SH-SY5Y (cell line): ENCODE results near the gene CTNNA3.

Experiments
- GATA2 ChIP-seq: IDR thresholded peaks from 2 replicates; pipeline ENCODE4 v1.6.1; 2011; ENCODE audit warnings: mild to moderate bottlenecking, low read depth, low read length
- GATA3 ChIP-seq: IDR thresholded peaks from 2 replicates; pipeline ENCODE4 v1.6.1; 2011; ENCODE audit warnings: low read depth, mild to moderate bottlenecking, low read length, moderate library complexity

The CTNNA3 gene

DNA sequence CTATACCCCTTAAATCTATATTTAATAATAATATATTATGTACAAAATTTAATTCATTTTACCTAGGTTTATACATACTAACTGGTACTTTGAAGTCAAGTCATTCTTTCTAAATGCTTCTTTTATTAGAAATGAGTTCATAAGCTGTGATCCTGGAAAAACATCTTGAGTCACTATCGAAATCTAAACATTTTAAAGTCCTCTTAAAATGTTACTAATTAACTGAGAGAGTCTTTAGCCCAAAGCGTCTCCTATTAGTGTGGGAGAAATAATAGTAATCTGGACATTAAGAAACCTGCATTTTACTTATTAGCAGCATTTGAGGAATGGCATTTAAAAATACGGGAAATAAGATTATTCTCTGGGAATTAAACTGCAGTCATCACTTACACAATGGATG lies 142.7 kb downstream of the CTNNA3 start:
- TF ChIP-seq GATA2 (no peak), GATA3 (no peak)

DNA sequence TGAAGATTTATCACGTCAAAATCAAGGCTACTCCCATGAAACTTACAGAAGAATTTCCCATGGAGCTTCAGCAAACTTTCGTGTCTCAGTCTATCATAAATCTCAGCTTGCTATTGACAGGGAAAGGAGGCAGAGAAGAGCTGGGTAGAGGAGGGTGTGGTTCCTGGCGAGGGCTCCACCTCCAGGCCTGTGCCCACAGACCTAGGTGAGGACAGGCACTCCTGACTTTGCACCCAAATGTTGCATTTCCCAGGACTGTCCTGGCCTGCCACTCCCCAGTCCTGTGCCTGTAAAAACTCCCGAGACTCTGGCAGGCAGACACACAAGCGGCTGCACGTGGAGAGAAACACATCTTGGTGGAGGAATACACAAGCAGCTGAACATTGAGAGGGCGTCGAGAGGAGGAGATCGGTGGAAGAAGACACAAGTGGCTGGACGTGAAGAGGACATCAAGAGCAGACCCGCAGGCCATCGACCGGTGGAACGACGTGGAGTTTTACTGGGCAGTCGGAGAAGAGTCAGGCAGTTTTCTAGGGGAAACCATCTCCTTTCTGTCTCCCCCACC lies 145.1 kb downstream of the CTNNA3 start:
- TF ChIP-seq GATA3 (no peak), GATA2 (no peak)

DNA sequence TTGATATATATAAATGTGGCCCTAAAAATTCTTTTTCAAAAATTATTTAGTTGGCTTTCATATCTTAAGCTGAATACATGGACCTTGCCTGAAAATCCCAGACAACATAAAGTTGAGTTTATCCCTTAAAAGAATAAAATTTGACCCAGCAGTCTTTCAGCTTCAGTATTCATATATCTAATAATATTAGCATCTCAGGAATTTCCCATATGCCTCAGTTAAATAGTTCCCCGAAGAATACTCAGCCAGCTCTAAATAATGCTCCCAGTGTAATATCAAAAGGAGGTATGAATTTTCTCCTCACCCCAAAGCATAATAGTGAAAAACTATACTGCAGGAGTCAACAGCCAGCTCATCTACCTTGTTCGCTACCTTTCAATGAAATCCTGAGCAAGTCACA lies 145.9 kb downstream of the CTNNA3 start:
- no peak for TF ChIP-seq GATA2
- no peak for TF ChIP-seq GATA3

GRCh38 chr10:67549390-67549789 lies 146.6 kb downstream of the CTNNA3 start:
- TF ChIP-seq GATA2, result no peak
- TF ChIP-seq GATA3, result no peak

GRCh38 chr10:67541411-67541810 lies 154.6 kb downstream of the CTNNA3 start:
- TF ChIP-seq GATA3 (no peak), GATA2 (no peak)

DNA sequence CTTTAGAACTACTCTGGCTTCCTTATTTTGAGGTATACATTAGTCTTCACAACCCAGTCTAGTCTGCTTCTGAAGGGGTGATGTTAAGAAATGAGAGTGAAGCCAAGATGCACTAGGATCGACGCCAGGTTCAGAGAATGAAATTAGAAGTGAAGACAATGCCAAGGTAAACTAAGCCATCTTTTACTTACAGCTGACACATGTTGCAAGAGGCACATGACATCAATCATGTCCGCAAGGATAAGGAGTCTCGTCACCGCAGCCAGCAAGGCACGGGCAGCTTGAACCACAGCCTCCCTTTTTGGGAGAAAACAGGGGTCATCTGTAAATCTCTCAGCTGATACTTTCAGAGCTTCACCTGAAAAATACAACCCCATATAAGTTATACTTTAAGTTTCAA lies 156.7 kb downstream of the CTNNA3 start:
- TF ChIP-seq GATA3, result no peak
- TF ChIP-seq GATA2, result no peak

DNA sequence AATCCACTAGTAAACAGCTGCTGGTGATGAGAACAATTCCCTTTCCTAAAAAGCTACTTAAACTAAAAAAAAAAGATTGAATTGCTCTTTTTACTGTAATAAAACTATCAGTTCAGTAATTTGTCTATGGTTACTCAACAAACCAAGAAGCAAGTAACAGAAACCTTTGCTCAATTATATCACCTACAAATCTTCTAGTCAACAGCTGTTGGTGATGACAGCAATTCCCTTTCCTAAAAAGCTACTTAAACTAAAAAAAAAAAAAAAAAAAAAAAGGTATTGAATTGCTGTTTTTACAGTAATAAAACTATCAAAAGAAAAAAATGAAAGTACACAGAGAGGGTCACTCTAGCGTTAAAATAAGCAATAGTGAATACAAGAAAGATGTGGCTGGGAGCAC lies 158.1 kb downstream of the CTNNA3 start:
- TF ChIP-seq GATA2 (no peak), GATA3 (no peak)

- TF ChIP-seq GATA3 (no peak), GATA2 (no peak)
Measured at GRCh38 chr10:67533376-67533775, 162.6 kb downstream of the CTNNA3 start.

DNA sequence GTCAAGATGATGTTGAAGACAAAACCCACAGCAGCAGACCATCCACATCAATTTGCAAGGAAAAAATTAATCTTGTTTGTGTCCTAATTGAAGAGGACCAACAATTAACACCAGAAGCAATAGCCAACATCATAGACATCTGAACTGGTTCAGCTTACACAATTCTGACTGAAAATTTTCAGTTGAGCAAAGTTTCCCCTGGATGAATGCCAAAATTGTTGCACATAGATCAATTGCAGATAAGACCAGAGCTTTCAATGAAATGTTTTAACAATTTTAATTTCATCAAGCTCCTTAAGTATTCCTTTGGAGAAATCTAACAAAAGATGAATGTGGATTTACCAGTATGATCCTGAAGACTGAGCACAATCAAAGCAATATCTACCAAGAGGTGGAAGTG lies 168.6 kb downstream of the CTNNA3 start:
- TF ChIP-seq GATA2, result no peak

DNA sequence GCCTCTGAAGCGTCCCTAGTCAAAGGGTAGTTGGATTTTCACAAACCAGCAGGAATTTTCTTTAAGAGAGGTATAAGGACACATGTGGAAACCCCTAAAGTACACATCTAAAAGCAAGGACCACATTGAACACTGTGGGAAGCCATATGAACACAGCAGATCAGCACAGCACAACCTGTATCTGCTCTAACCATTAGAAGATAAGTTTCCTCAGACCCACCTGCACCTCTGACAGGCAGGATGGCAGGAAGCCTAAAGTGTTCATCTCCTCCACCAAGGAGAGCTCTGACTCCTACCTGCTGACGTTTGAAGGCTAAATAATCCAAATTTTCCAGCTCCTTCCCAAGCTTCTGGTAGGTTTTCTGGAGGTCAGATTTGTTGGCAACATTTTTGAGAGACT lies 174.4 kb downstream of the CTNNA3 start:
- no peak for TF ChIP-seq GATA3

- TF ChIP-seq GATA2 (no peak), GATA3 (no peak)
Measured at GRCh38 chr10:67520924-67521520, 175.0 kb downstream of the CTNNA3 start.

DNA sequence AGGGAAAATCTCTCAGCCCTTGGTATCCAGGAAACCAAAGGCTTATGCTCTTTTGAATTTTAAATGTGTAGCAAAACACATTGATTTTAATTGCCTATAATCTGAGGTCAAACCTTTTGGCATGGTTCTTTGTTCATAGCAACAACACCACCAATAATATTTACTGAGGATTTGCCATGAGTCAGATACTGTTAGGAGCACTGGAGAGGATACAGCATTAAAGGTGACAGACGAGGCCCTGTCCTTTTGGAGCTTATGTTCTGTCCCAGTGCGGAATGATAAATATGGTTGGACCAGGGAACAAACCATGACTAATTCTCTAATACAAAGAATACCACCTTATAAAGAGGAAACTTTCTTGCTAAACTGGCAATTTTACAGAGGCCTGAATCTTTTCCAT lies 176.6 kb downstream of the CTNNA3 start:
- TF ChIP-seq GATA2, result no peak
- no peak for TF ChIP-seq GATA3

DNA sequence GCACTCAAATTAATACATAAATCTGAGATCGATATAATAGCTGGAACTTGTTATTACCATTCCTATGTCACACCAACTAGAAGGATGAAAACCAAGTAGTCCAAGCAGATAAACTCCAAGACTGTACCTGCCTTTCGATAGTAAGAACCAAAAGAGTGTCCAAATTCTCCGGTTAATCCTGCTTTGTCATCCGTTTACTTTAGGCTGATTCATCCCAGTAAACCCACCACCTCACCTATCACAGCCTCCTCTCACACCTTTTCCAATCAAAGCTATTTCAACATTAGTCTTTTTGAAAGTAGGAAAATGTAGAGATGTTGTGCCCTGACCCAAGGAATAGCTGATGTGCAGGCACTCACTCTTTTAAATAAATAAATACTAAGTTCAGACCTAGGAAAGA lies 177.2 kb downstream of the CTNNA3 start:
- TF ChIP-seq GATA2 (no peak), GATA3 (no peak)

DNA sequence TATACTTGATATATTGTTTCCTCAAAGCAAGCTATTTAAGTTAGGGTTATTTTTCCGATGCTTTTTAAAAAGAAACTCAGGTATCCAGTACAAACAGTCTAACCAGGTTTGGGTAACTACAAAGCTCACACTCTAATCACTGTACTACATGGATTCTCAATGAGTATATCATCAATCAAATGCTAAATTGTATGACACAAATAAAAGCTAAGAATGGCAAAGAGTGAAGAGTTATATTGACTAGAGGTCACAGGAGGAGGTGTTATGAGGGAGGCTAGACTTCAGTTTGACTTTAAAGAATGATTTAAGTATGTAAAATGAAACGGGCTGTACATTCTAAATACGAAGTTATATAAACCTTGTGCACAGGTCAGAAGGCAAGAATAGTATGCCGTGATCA lies 178.0 kb downstream of the CTNNA3 start:
- TF ChIP-seq GATA2 (no peak), GATA3 (no peak)

GRCh38 chr10:67506757-67507091 lies 189.3 kb downstream of the CTNNA3 start:
- TF ChIP-seq GATA2 (no peak), GATA3 (no peak)
